Activated CD8-positive, alpha-beta T cell treated with anti-CD3 and anti-CD28 coated beads, Interleukin-2, amount 10 ng/mL, durations not matched to agents 7 days and 5 days (primary cell): ENCODE data around the gene ANKRD53. TPM values are rescaled to one million over a fixed set of nuclear protein-coding genes. Genes with fewer than 3 reads are reported as not detected.

ENCODE experiments used
- ATAC-seq: fragments of 150-1000 bp; cut with Tn5 transposase; one replicate; pipeline ENCODE4 v1.10.0; 2021; ENCODE audit warnings: moderate library complexity
- CTCF ChIA-PET: fragments of 350-600 bp; sonication (Branson Sonifier 250); formaldehyde crosslinking; loops from one replicate; lab custom pipeline; 2021; ENCODE audit warnings: antibody characterized with exemption; lab: Charles Lee
- POLR2A ChIA-PET: fragments of 350-600 bp; sonication (Branson Sonifier 250); formaldehyde crosslinking; loops from one replicate; lab custom pipeline; 2021; ENCODE audit warnings: antibody characterized with exemption; lab: Charles Lee
- DNase-seq: peaks from one replicate; pipeline ENCODE4 v3.0.0-alpha.2; 2020
- H3K27ac Mint-ChIP-seq: one replicate; pipeline ENCODE4 v1.8.0; 2021; ENCODE audit warnings: mild to moderate bottlenecking, mixed read lengths
- H3K27me3 Mint-ChIP-seq: one replicate; pipeline ENCODE4 v1.8.0; 2021; ENCODE audit warnings: low read depth, mixed read lengths
- H3K36me3 Mint-ChIP-seq: one replicate; pipeline ENCODE4 v1.8.0; 2021; ENCODE audit warnings: low read depth, mixed read lengths
- H3K4me1 Mint-ChIP-seq: one replicate; pipeline ENCODE4 v1.8.0; 2021; ENCODE audit warnings: low read depth, mixed read lengths
- H3K4me3 Mint-ChIP-seq: one replicate; pipeline ENCODE4 v1.8.0; 2021; ENCODE audit warnings: mild to moderate bottlenecking, mixed read lengths
- H3K9me3 Mint-ChIP-seq: one replicate; pipeline ENCODE4 v1.8.0; 2022; ENCODE audit warnings: mixed read lengths; ENCODE audit not compliant: insufficient read depth
- total RNA-seq, 2 experiments: library from RNA; stranded (reverse); gene quantifications; one replicate each; pipeline ENCODE4 v1.2.3, GENCODE V29; 2021

Gene ANKRD53
- total RNA-seq: not detected

GRCh38 chr2:70978341-70979179 lies at the start of gene ANKRD53:
TSS of gene ANKRD53 (plus strand) at chr2:70978630. CDS start at chr2:70978646, 16 bp downstream.
- Mint-ChIP-seq H3K27ac (peak within 1 kb of the TSS; percentile 84), H3K36me3 (no peaks in the 10 kb centered on the region), H3K27me3 (peaks cover 10% of the 10 kb centered on the region), H3K4me1 (peaks cover 17% of the 10 kb centered on the region), H3K9me3 (no peaks in the 10 kb centered on the region), H3K4me3 (peak within 1 kb of the TSS; percentile 75)
- DNase-seq (peak; percentile 22), ATAC-seq (peak; percentile 45)
- ChIA-PET CTCF (interaction anchor here (1.0 to 4.8 kb wide), 4 partner anchors 13 to 30 kb away, joined by 4 to 39 read pairs (median 5); no protein-coding TSS in a partner anchor), POLR2A (no interaction called here)

- ChIA-PET CTCF (interaction anchor here (0.9 to 1.6 kb wide), 3 partner anchors 10 to 59 kb away, joined by 4 read pairs; no protein-coding TSS in a partner anchor), POLR2A (no interaction called here)
- no peaks in the 10 kb centered on the region for H3K9me3 Mint-ChIP-seq
- no peaks in the 10 kb centered on the region for H3K36me3 Mint-ChIP-seq
- ATAC-seq (no peak), DNase-seq (peak; percentile 13)
- H3K27me3 Mint-ChIP-seq: peaks cover 11% of the 10 kb centered on the region
- no peak overlapping the region for H3K4me3 Mint-ChIP-seq
- H3K27ac Mint-ChIP-seq: no peak overlapping the region
- H3K4me1 Mint-ChIP-seq: peaks cover 5% of the 10 kb centered on the region
Observed at GRCh38 chr2:70930371-70931329, 47.8 kb upstream of the ANKRD53 start.

DNA sequence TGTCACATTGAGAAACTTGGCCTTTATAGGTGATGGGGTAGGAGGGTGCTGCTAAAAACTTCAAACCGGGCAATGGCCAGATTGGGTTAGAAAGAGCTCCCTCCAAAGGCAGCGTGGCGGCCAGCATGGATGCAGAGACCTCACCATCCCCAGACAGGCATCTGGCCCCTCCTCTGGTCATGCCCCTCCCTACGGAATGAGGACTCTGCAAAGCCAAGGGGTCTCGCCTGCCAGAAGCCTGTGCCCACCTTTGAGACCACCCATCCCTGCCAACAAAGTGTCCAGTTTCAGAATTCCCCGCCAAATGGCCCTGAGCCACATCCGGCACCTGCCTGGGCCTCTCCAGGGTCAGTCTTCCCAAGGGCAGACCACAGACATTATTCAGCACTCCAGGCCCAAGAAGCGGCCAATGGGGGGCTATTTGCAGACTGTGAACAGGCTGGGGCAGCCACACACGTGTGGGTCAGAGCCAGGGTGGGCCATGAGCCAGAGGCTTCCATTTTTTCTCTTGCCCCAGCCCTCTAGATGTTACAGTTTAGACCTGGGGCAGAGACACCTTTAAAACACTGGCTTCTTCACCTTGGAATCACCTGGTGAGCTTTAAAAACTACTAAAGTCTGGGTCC lies 46.9 kb upstream of the ANKRD53 start:
- Mint-ChIP-seq H3K4me1 (peaks cover 5% of the 10 kb centered on the region), H3K9me3 (no peaks in the 10 kb centered on the region), H3K27ac (no peak overlapping the region), H3K36me3 (no peaks in the 10 kb centered on the region), H3K4me3 (no peak overlapping the region), H3K27me3 (peaks cover 11% of the 10 kb centered on the region)
- no peak for ATAC-seq
- DNase-seq: peak; percentile 10
- POLR2A ChIA-PET: no interaction called here
- CTCF ChIA-PET: interaction anchor here (0.9 to 1.6 kb wide), 2 partner anchors 10 to 17 kb away, joined by 4 read pairs; no protein-coding TSS in a partner anchor

DNA sequence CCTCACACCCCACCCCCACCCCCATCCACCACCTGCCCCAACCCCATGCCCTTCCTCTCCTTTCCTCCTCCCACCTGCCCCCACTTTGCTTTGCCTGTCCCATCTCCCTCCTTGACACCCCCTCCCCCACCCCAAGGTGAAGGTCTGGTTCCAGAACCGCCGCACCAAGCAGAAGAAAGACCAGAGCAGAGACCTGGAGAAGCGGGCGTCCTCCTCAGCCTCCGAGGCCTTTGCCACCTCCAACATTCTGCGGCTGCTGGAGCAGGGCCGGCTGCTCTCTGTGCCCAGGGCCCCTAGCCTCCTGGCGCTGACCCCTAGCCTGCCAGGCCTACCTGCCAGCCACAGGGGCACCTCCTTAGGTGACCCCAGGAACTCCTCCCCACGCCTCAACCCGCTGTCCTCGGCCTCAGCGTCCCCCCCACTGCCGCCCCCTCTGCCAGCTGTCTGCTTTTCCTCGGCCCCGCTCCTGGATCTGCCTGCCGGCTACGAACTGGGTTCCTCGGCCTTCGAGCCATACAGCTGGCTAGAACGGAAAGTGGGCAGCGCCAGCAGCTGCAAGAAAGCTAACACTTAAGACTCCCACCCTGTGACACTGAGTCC lies 45.7 kb upstream of the ANKRD53 start:
- POLR2A ChIA-PET: no interaction called here
- H3K9me3 Mint-ChIP-seq: no peaks in the 10 kb centered on the region
- ATAC-seq (no peak), DNase-seq (peak; percentile 15)
- H3K27ac Mint-ChIP-seq: no peak overlapping the region
- peaks cover 11% of the 10 kb centered on the region for H3K27me3 Mint-ChIP-seq
- no peak overlapping the region for H3K4me3 Mint-ChIP-seq
- peaks cover 5% of the 10 kb centered on the region for H3K4me1 Mint-ChIP-seq
- CTCF ChIA-PET: interaction anchor here (2.2 kb wide), 1 partner anchor 16 kb away, joined by 11 read pairs; no protein-coding TSS in a partner anchor
- H3K36me3 Mint-ChIP-seq: no peaks in the 10 kb centered on the region

DNA sequence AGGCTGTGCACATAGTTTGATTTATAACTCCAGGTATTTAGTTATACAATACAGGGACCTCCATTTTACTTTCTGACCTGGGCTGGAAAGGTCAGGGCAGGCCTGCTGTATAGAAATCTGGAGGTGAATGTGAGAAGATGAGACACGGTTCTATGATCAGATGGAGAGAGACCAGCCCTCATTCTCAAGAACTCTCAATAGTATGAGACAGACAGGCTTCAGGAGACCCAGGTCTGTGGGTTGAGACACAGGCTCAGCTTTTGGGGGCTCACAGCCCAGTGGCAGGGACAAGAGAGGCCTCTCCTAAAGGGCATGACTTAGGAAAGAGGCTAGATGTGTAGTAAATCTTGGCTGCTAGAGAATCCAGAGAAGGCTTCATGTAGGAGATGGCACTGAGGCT lies 43.4 kb upstream of the ANKRD53 start:
- H3K4me1 Mint-ChIP-seq: peaks cover 5% of the 10 kb centered on the region
- POLR2A ChIA-PET: no interaction called here
- H3K27me3 Mint-ChIP-seq: peaks cover 16% of the 10 kb centered on the region

GRCh38 chr2:70935468-70936164 lies 42.8 kb upstream of the ANKRD53 start, which contains the start of gene ATP6V1B1:
TSS of gene ATP6V1B1 (plus strand) at chr2:70935900. CDS start at chr2:70935955, 55 bp downstream.
- ATAC-seq (no peak), DNase-seq (no peak)
- Mint-ChIP-seq H3K4me1 (peaks cover 5% of the 10 kb centered on the region), H3K27me3 (peaks cover 19% of the 10 kb centered on the region), H3K4me3 (no peak within 1 kb of the TSS), H3K9me3 (no peaks in the 10 kb centered on the region), H3K27ac (no peak within 1 kb of the TSS), H3K36me3 (no peaks in the 10 kb centered on the region)
- ChIA-PET POLR2A (no interaction called here), CTCF (interaction anchor here (0.8 to 1.4 kb wide), 4 partner anchors 10 to 146 kb away, joined by 3 to 4 read pairs (median 4); no protein-coding TSS in a partner anchor)

More for the DNA sequence above, 43.4 kb upstream of the ANKRD53 start:
- DNase-seq: no peak
- ATAC-seq: no peak
- Mint-ChIP-seq H3K4me3 (no peak overlapping the region), H3K9me3 (no peaks in the 10 kb centered on the region), H3K27ac (no peak overlapping the region), H3K36me3 (no peaks in the 10 kb centered on the region)
- CTCF ChIA-PET: interaction anchor here (1.0 to 2.2 kb wide), 3 partner anchors 13 to 146 kb away, joined by 3 to 11 read pairs (median 4); no protein-coding TSS in a partner anchor

GRCh38 chr2:70936165-70936978 lies 42.1 kb upstream of the ANKRD53 start:
- H3K27ac Mint-ChIP-seq: no peak overlapping the region
- H3K4me1 Mint-ChIP-seq: no peaks in the 10 kb centered on the region
- H3K9me3 Mint-ChIP-seq: no peaks in the 10 kb centered on the region
- H3K36me3 Mint-ChIP-seq: no peaks in the 10 kb centered on the region
- ATAC-seq: no peak
- ChIA-PET CTCF (interaction anchor here (0.8 to 1.4 kb wide), 3 partner anchors 10 to 17 kb away, joined by 4 read pairs; no protein-coding TSS in a partner anchor), POLR2A (no interaction called here)
- no peak for DNase-seq
- H3K27me3 Mint-ChIP-seq: peaks cover 22% of the 10 kb centered on the region
- H3K4me3 Mint-ChIP-seq: no peak overlapping the region

- ATAC-seq (no peak), DNase-seq (no peak)
- ChIA-PET POLR2A (no interaction called here), CTCF (no interaction called here)
- H3K4me1 Mint-ChIP-seq: no peaks in the 10 kb centered on the region
- H3K36me3 Mint-ChIP-seq: no peaks in the 10 kb centered on the region
- H3K4me3 Mint-ChIP-seq: no peak overlapping the region
- H3K27me3 Mint-ChIP-seq: peaks cover 23% of the 10 kb centered on the region
- no peak overlapping the region for H3K27ac Mint-ChIP-seq
- no peaks in the 10 kb centered on the region for H3K9me3 Mint-ChIP-seq
Observed at GRCh38 chr2:70936979-70937811, 41.2 kb upstream of the ANKRD53 start.

DNA sequence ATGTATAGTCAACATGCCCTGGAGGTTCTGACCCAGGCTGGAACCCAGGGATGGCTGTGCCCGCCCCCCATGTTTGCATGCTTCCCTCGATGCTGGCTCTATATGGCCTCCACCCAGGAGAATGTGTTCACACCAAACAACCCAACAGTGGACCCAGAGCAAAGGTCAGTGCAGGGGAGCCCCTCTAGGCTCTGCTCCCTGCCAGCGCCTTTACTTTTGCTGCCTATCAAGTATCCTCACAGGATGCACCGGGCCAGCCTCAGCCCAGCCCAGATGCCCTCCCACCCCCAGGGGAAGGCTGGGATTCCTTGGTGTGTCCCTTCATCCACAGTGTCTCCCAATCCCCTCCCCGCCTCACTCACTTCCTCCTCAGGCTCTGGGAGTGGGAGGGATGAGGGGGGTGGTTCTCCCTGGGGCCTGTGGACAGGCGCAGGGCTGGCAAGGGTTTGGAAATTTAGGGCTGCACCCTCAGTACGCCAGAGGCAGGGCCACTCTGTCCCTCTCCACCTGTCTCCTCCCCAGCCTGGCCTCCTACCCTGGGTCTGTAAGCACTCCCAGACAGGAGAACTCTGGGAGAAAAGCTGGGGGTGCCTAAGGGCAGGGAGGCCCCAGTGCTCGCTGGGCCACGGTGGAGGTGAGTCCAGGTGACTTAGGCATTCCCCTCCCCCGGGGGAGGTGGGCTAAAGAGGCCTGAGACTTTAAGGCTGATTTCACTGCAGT lies 40.4 kb upstream of the ANKRD53 start:
- POLR2A ChIA-PET: no interaction called here
- Mint-ChIP-seq H3K4me1 (no peaks in the 10 kb centered on the region), H3K9me3 (no peaks in the 10 kb centered on the region), H3K27me3 (peaks cover 23% of the 10 kb centered on the region), H3K4me3 (no peak overlapping the region), H3K36me3 (no peaks in the 10 kb centered on the region), H3K27ac (no peak overlapping the region)
- no peak for DNase-seq
- CTCF ChIA-PET: interaction anchor here (2.0 kb wide), 1 partner anchor 10 kb away, joined by 12 read pairs; no protein-coding TSS in a partner anchor
- ATAC-seq: no peak
